ENCODE results near the gene TTLL9. TPM values are rescaled to one million over a fixed set of nuclear protein-coding genes. Genes with fewer than 3 reads are reported as not detected.

Gene TTLL9
- total RNA-seq, 1 experiment from 2014 or later, result not detected

DNA sequence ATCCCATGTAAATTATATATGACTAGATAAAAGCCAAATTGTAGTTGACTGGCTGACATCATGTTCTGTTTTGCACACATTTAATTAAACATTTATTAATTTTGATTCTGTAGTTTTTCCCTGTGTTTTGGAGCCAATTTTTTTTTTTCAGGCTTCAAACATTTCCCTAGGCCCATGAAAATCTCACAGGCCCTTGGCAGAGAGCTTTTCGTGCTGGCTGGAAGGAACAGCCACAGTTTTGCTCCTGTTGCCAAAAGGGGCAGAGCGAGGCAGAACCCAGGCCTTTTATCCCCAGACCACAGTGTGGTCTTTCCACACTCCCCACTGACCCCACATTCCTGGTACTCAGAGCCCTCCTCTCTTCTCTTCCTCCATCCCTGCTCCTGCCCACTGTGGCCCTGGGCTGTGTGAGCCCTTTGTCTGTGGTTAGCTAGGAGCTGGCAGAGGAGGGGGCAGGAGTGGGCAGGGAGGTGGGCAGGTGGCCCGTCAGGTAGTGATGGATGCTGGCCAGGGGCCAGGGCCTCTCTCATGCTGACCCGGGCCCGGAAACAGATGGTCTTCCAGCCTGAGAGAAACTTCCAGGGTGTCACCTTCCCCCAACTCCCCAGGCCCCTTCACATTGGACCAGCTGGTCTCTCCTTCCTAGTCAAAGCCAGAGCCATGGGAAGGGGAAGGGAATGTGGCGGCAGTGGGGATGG lies 120.4 kb downstream of the TTLL9 start:
- Histone ChIP-seq H3K36me3 (no peaks in the 10 kb centered on the region), H3K9me3 (no peaks in the 10 kb centered on the region), H3K4me3 (no peak overlapping the region), H3K27me3 (no peaks in the 10 kb centered on the region)
- no peak for DNase-seq

DNA sequence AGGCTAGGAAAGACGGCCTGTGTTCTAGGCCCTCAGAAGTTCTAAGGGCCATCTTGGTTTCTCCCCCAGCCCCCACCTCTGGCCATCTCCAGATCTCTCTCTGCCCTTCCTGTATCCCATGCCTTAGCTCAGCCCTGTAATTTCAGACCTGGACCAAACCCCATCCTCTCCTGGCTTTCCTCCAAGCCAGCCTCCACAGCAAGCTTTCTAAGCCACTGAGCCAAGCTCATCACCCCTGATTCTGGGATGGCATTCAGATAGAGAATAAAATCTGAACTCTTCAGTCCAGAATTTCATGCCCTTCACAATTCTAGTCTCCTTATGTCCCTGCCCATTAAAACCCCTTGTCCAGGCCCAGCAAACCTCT lies 120.9 kb downstream of the TTLL9 start:
- no peak for DNase-seq
- Histone ChIP-seq H3K36me3 (no peaks in the 10 kb centered on the region), H3K27me3 (no peaks in the 10 kb centered on the region), H3K9me3 (no peaks in the 10 kb centered on the region), H3K4me3 (no peak overlapping the region)

DNA sequence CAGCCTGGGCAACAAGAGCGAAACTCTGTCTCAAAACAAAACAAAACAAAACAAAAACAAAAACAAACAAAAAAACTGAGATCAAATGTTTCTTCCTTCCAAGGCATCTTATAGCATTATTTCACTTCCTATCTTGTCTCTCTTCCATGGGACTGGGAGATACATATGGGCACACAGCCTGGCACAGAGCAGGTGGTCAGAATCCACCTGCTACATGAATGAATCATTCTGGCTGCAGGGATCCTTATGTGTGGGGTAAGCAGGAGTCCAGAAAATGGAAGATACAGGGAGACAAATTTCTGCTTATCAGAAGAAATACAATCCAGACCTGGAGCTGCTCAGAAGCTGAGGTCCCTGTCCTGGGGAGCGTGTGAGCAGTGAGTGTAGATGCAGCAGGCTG lies 121.7 kb downstream of the TTLL9 start:
- no peak for DNase-seq
- Histone ChIP-seq H3K9me3 (no peaks in the 10 kb centered on the region), H3K4me3 (no peak overlapping the region), H3K36me3 (no peaks in the 10 kb centered on the region), H3K27me3 (no peaks in the 10 kb centered on the region)

Other genes starting within 250 kb of the TTLL9 start
- gene COX4I2, start 232.7 kb upstream of the TTLL9 start, total RNA-seq (2014; rRNA removed; shearing (Covaris generic); ENCODE audit: low replicate concordance), result not detected in 2 replicates
- 63.0 and 64.2 TPM in 2 replicates for gene BCL2L1, start 147.8 kb upstream of the TTLL9 start, total RNA-seq (2014; rRNA removed; shearing (Covaris generic); ENCODE audit: low replicate concordance)
- gene TPX2, start 131.3 kb upstream of the TTLL9 start, total RNA-seq (2014; rRNA removed; shearing (Covaris generic); ENCODE audit: low replicate concordance), result 123 and 139 TPM in 2 replicates
- not detected in 2 replicates for gene MYLK2, start 51.3 kb upstream of the TTLL9 start, total RNA-seq (2014; rRNA removed; shearing (Covaris generic); ENCODE audit: low replicate concordance)
- gene FOXS1, start 25.0 kb upstream of the TTLL9 start, total RNA-seq (2014; rRNA removed; shearing (Covaris generic); ENCODE audit: low replicate concordance), result 0.07 TPM in 1 of 2 replicates, not detected in the other
- 1.3 and 1.9 TPM in 2 replicates for gene DUSP15, start 107 bp upstream of the TTLL9 start, total RNA-seq (2014; rRNA removed; shearing (Covaris generic); ENCODE audit: low replicate concordance)
- gene PDRG1, start 81.4 kb downstream of the TTLL9 start, total RNA-seq (2014; rRNA removed; shearing (Covaris generic); ENCODE audit: low replicate concordance), result 31.4 and 31.5 TPM in 2 replicates
- not detected in 2 replicates for gene XKR7, start 97.5 kb downstream of the TTLL9 start, total RNA-seq (2014; rRNA removed; shearing (Covaris generic); ENCODE audit: low replicate concordance)
- gene CCM2L, start 139.8 kb downstream of the TTLL9 start, total RNA-seq (2014; rRNA removed; shearing (Covaris generic); ENCODE audit: low replicate concordance), result not detected in 2 replicates
- gene HCK, start 181.6 kb downstream of the TTLL9 start, total RNA-seq (2014; rRNA removed; shearing (Covaris generic); ENCODE audit: low replicate concordance), result not detected in 2 replicates
- 4.3 and 7.4 TPM in 2 replicates for gene TM9SF4, start 239.1 kb downstream of the TTLL9 start, total RNA-seq (2014; rRNA removed; shearing (Covaris generic); ENCODE audit: low replicate concordance)